A549 treated with CORT108297 at 1 μM for 4 hours (cell line): ENCODE data around the gene PPFIA4. TPM values are rescaled to one million over a fixed set of nuclear protein-coding genes. Genes with fewer than 3 reads are reported as not detected.

Source experiments
- total RNA-seq: library from RNA; stranded (reverse); fragments of 200-300 nt; extraction: Qiagen RNA extraction; gene quantifications from 5 replicates; pipeline ENCODE4 v1.2.3, GENCODE V29; 2022

PPFIA4 gene
- 0.33 to 0.52 TPM (median 0.44 TPM) in 5 replicates for total RNA-seq

GRCh38 chr1:203026031-203026665 is at the start of gene PPFIA4:
Gene PPFIA4, plus strand, starts transcription at chr1:203026491. Its CDS starts 12,518 bp downstream, at chr1:203039009.

GRCh38 chr1:203006948-203007871 is 19.1 kb upstream of the PPFIA4 start, which contains the start of gene TMEM183A:
Gene TMEM183A, plus strand, starts transcription at chr1:203007374. Its CDS starts 92 bp downstream, at chr1:203007466.

DNA sequence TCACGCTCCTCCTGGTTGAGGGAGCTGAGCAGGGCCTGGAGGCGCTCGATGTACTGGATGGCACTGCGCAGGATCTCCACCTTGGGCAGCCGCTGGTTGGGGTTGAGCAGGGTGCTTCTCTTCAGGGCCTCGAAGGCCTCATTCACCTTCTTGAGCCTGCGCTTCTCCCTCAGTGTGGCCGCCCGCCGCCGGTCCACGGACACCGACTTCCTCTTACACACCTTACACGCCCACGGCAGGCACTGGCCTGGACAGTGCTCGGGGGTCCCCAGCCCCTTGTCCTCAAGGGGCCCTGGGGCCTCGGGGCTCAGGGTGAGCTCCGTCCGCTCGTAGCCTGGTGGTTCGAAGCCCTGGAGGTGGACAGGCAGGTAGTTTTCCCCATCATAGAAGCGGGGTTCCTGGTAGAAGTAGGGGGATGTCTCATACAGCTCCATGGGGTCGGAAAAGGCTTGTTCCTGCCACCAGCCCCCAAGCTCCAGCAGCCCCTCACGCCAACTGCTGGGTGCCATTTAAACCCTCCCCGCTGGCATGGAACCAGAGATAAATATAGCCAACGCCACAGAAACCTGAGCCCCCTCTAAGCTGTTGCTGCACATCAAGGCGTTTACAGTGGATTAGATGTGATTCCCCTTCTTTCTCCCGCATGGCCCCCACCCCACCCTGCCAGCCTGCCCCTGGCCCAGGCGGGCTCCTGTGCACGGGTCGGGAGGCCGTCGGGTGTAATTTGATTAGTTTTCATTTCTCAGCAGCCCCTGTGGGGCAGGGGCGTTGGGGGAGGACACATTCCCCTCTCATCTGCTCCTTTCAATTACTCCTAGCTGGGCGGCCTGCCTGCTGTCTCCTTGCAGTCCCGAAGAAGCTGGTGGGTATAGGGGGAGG is 59.5 kb downstream of the PPFIA4 start, which contains the start of gene MYOG:
TSS of gene MYOG (minus strand) at position 485 of the 879 bp plus-strand sequence. CDS start at position 434, 51 bp downstream.

GRCh38 chr1:203127666-203128430 is 101.6 kb downstream of the PPFIA4 start, which contains the start of gene ADORA1:
Gene ADORA1, plus strand, starts transcription at chr1:203127726. Its CDS starts 1,116 bp downstream, at chr1:203128842.

Other genes with a start within 250 kb of the PPFIA4 start
- 13.9 to 17.4 TPM (median 16.7 TPM) in 5 replicates for gene KDM5B, start 218.1 kb upstream of the PPFIA4 start, total RNA-seq
- 2.8 to 4.8 TPM (median 3.7 TPM) in 5 replicates for gene PCAT6, start 215.5 kb upstream of the PPFIA4 start, total RNA-seq
- 14.2 to 15.7 TPM (median 14.6 TPM) in 5 replicates for gene RABIF, start 137.3 kb upstream of the PPFIA4 start, total RNA-seq
- 16.4 to 18.5 TPM (median 16.9 TPM) in 5 replicates for gene KLHL12, start 99.3 kb upstream of the PPFIA4 start, total RNA-seq
- gene ADIPOR1, start 68.2 kb upstream of the PPFIA4 start, total RNA-seq: 59.5 to 66.6 TPM (median 63.9 TPM) in 5 replicates
- 21.9 to 23.3 TPM (median 22.0 TPM) in 5 replicates for gene CYB5R1, start 59.2 kb upstream of the PPFIA4 start, total RNA-seq
- gene TMEM183A, start 19.1 kb upstream of the PPFIA4 start, total RNA-seq: 45.2 to 53.4 TPM (median 52.1 TPM) in 5 replicates
- gene MYOG, start 59.5 kb downstream of the PPFIA4 start, total RNA-seq: not detected in 5 replicates
- 0.85 to 1.3 TPM (median 1.1 TPM) in 5 replicates for gene ADORA1, start 101.2 kb downstream of the PPFIA4 start, total RNA-seq
- gene MYBPH, start 149.3 kb downstream of the PPFIA4 start, total RNA-seq: 0.03 TPM in 1 of 5 replicates, not detected in the others
- not detected in 5 replicates for gene CHI3L1, start 160.2 kb downstream of the PPFIA4 start, total RNA-seq
- gene CHIT1, start 203.2 kb downstream of the PPFIA4 start, total RNA-seq: not detected in 5 replicates